ENCODE data around the gene ZNF367. TPM values are rescaled to one million over a fixed set of nuclear protein-coding genes. Genes with fewer than 3 reads are reported as not detected.
A peak's percentile ranks its signal among the peaks of the same experiment; 100 is the strongest.

The ZNF367 gene
- total RNA-seq, 1 experiment from 2014 or later = 14.0 TPM

- Histone ChIP-seq H3F3A (ENCODE audit: low read length, unreplicated experiment) (peaks cover 4% of the 10 kb centered on the region), H3K79me2 (ENCODE audit: low read length) (peaks cover 36% of the 10 kb centered on the region), H4K20me1 (ENCODE audit: low read length) (no peaks in the 10 kb centered on the region), H3K4me3 (ENCODE audit: low read length) (peak overlapping the region; percentile 83; the same call in 1 of the 2 replicates), H3K36me3 (ENCODE audit: low read depth, low read length) (peaks cover 8% of the 10 kb centered on the region), H3K9me3 (ENCODE audit: low read length) (no peaks in the 10 kb centered on the region), H3K9ac (ENCODE audit: low read length) (no peak overlapping the region), H3K4me2 (ENCODE audit: low read length) (peak overlapping the region; percentile 91), H2AFZ (ENCODE audit: low read length) (no peak overlapping the region), H3K27ac (ENCODE audit: low read length) (no peak overlapping the region), H3K4me1 (ENCODE audit: insufficient read depth, low read length) (peaks cover 22% of the 10 kb centered on the region), H3K9me2 (replicated peaks; ENCODE audit: low read length) (no peaks in the 10 kb centered on the region), H3K27me3 (ENCODE audit: low read length) (no peaks in the 10 kb centered on the region)
- TF ChIP-seq EZH2phosphoT487 (IDR thresholded peaks at IDR 0.05; ENCODE audit: borderline replicate concordance, low read length) (no peak), CTCF (conservative IDR thresholded peaks at IDR 0.05; ENCODE audit: low read depth, low read length) (no peak), EZH2 (IDR thresholded peaks at IDR 0.05; ENCODE audit: low read length, unreplicated experiment) (no peak)
- BruUV-seq (replicated peaks) = no TSS peak
- ChIA-PET CTCF (no interaction called here), POLR2A (ENCODE audit: unreplicated experiment) (no interaction called here)
- intact Hi-C loops (cut with micrococcal nuclease) = loop anchor here (5.0 kb wide), 2 partner anchors 35 to 45 kb away; partner anchors contain the start of gene ZNF367
- DNase-seq = no peak
- ATAC-seq = no peak
Observed at GRCh38 chr9:96382175-96382574, 36.0 kb downstream of the ZNF367 start.

- H3K9me3 ChIP-seq (ENCODE audit: low read length) = no peaks in the 10 kb centered on the region
- H3K4me3 ChIP-seq (ENCODE audit: low read length) = no peak overlapping the region
- no peak overlapping the region for H3K4me2 ChIP-seq (ENCODE audit: low read length)
- no peak overlapping the region for H2AFZ ChIP-seq (ENCODE audit: low read length)
- TF ChIP-seq EZH2 (IDR thresholded peaks at IDR 0.05; ENCODE audit: low read length, unreplicated experiment) = no peak
- TF ChIP-seq CTCF (conservative IDR thresholded peaks at IDR 0.05; ENCODE audit: low read depth, low read length) = no peak
- no peak for TF ChIP-seq EZH2phosphoT487 (IDR thresholded peaks at IDR 0.05; ENCODE audit: borderline replicate concordance, low read length)
- no peak overlapping the region for H3K9ac ChIP-seq (ENCODE audit: low read length)
- no peak overlapping the region for H3K27ac ChIP-seq (ENCODE audit: low read length)
- no peaks in the 10 kb centered on the region for H3K27me3 ChIP-seq (ENCODE audit: low read length)
- ChIA-PET POLR2A (ENCODE audit: unreplicated experiment) (no interaction called here), CTCF (no interaction called here)
- ATAC-seq (no peak), DNase-seq (no peak)
- intact Hi-C loops (cut with micrococcal nuclease) = loop anchor here (5.0 kb wide), 2 partner anchors 36 to 44 kb away; partner anchors contain the start of gene ZNF367
- peaks cover 4% of the 10 kb centered on the region for H3F3A ChIP-seq (ENCODE audit: low read length, unreplicated experiment)
- H3K9me2 ChIP-seq (replicated peaks; ENCODE audit: low read length) = no peaks in the 10 kb centered on the region
- no TSS peak for BruUV-seq (replicated peaks)
- H3K4me1 ChIP-seq (ENCODE audit: insufficient read depth, low read length) = peaks cover 26% of the 10 kb centered on the region
- H3K36me3 ChIP-seq (ENCODE audit: low read depth, low read length) = peaks cover 5% of the 10 kb centered on the region
- peaks cover 36% of the 10 kb centered on the region for H3K79me2 ChIP-seq (ENCODE audit: low read length)
- no peaks in the 10 kb centered on the region for H4K20me1 ChIP-seq (ENCODE audit: low read length)
Observed at GRCh38 chr9:96381696-96382095, 36.5 kb downstream of the ZNF367 start.

GRCh38 chr9:96381125-96381524, 37.0 kb downstream of the ZNF367 start:
- H4K20me1 ChIP-seq (ENCODE audit: low read length) = no peaks in the 10 kb centered on the region
- peaks cover 36% of the 10 kb centered on the region for H3K79me2 ChIP-seq (ENCODE audit: low read length)
- BruUV-seq (replicated peaks) = no TSS peak
- ATAC-seq (no peak), DNase-seq (no peak)
- H3K36me3 ChIP-seq (ENCODE audit: low read depth, low read length) = peaks cover 3% of the 10 kb centered on the region
- no peak for TF ChIP-seq CTCF (conservative IDR thresholded peaks at IDR 0.05; ENCODE audit: low read depth, low read length)
- no peak for TF ChIP-seq EZH2phosphoT487 (IDR thresholded peaks at IDR 0.05; ENCODE audit: borderline replicate concordance, low read length)
- TF ChIP-seq EZH2 (IDR thresholded peaks at IDR 0.05; ENCODE audit: low read length, unreplicated experiment) = no peak
- H3K9ac ChIP-seq (ENCODE audit: low read length) = no peak overlapping the region
- H3K27ac ChIP-seq (ENCODE audit: low read length) = no peak overlapping the region
- POLR2A ChIA-PET (ENCODE audit: unreplicated experiment) = no interaction called here
- H3K4me2 ChIP-seq (ENCODE audit: low read length) = no peak overlapping the region
- H2AFZ ChIP-seq (ENCODE audit: low read length) = no peak overlapping the region
- CTCF ChIA-PET = no interaction called here
- H3K4me3 ChIP-seq (ENCODE audit: low read length) = no peak overlapping the region
- H3F3A ChIP-seq (ENCODE audit: low read length, unreplicated experiment) = peaks cover 4% of the 10 kb centered on the region
- H3K9me3 ChIP-seq (ENCODE audit: low read length) = no peaks in the 10 kb centered on the region
- no peaks in the 10 kb centered on the region for H3K9me2 ChIP-seq (replicated peaks; ENCODE audit: low read length)
- no peaks in the 10 kb centered on the region for H3K27me3 ChIP-seq (ENCODE audit: low read length)
- intact Hi-C loops (cut with micrococcal nuclease) = loop anchor here (5.0 kb wide), 2 partner anchors 36 to 44 kb away; partner anchors contain the start of gene ZNF367
- H3K4me1 ChIP-seq (ENCODE audit: insufficient read depth, low read length) = peaks cover 26% of the 10 kb centered on the region
